HepG2 (cell line): ENCODE data around the gene LRSAM1. TPM values are rescaled to one million over a fixed set of nuclear protein-coding genes. Genes with fewer than 3 reads are reported as not detected.

ENCODE experiments used
- ATAC-seq: fragments of 200-7000 bp; cut with Tn5 transposase; 3 replicates; pipeline ENCODE4 v1.9.1; 2020; ENCODE audit warnings: mild to moderate bottlenecking, moderate library complexity
- BruUV-seq: library from RNA; stranded (reverse); fragments of 400-500 nt; replicated peaks from 2 replicates; lab custom pipeline; 2021; lab: Mats Ljungman, UMichigan
- CTCF ChIA-PET: fragments of 300-600 bp; formaldehyde crosslinking; extraction: SDS; loops from one replicate; lab custom pipeline; 2021; ENCODE audit warnings: low total read pairs, inconsistent platforms, low intra/inter-chr PET ratio; lab: Yijun Ruan, JAX
- POLR2A ChIA-PET: fragments of 350-600 bp; sonication (Branson Sonifier 250); formaldehyde crosslinking; loops from one replicate; lab custom pipeline; 2020; ENCODE audit warnings: antibody characterized with exemption, inconsistent platforms; lab: Yijun Ruan, JAX
- DNase-seq: peaks from one replicate; pipeline ENCODE4 v3.0.0-alpha.2; 2015; ENCODE audit warnings: low spot score
- FAIRE-seq: peaks from 3 replicates; lab custom pipeline; 2011; peaks lifted over from hg19 to GRCh38; lab: Jason Lieb, UNC
- H2AFZ ChIP-seq: one replicate; pipeline ENCODE4 v1.6.1; 2011; ENCODE audit warnings: low read length, inconsistent platforms
- H3K27ac ChIP-seq: fragments of 300-600 bp; 3 replicates; pipeline ENCODE4 v1.8.0; 2011; ENCODE audit warnings: mixed run types, mild to moderate bottlenecking, mixed read lengths, low read length, inconsistent platforms; ENCODE audit not compliant: insufficient read depth; ENCODE audit errors: extremely low read length
- H3K27me3 ChIP-seq, 2 experiments: fragments of 200-600 bp in 1 of 2; 2 replicates in 1 of 2; 3 replicates in 1 of 2; pipeline versions ENCODE4 v1.6.0 to v1.8.0; 2011; ENCODE audit warnings: low read length in 2 of 2, mild to moderate bottlenecking in 2 of 2, moderate library complexity in 2 of 2, inconsistent platforms in 1 of 2; ENCODE audit not compliant: insufficient read depth in 2 of 2, control insufficient read depth in 1 of 2
- H3K36me3 ChIP-seq, 2 experiments: fragments of 200-600 bp in 1 of 2; replicated peaks in 1 of 2; 2 replicates in 1 of 2; 3 replicates in 1 of 2; pipeline versions ENCODE4 v1.5.1 to v1.8.0; 2011; ENCODE audit warnings: low read length in 2 of 2, inconsistent platforms in 1 of 2; ENCODE audit not compliant: insufficient read depth in 2 of 2, control insufficient read depth in 1 of 2
- H3K4me1 ChIP-seq: 2 replicates; pipeline ENCODE4 v1.5.1; 2012; ENCODE audit warnings: low read length, inconsistent platforms; ENCODE audit not compliant: insufficient read depth
- H3K4me2 ChIP-seq: 2 replicates; pipeline ENCODE4 v1.6.0; 2011; ENCODE audit warnings: low read depth, low read length, inconsistent platforms
- H3K4me3 ChIP-seq, 3 experiments: fragments of 200-600 bp in 1 of 3; sonication (generic), shearing (Covaris generic) in 1 of 3; replicated peaks in 1 of 3; 2 replicates each; pipeline ENCODE4 v1.5.1; 2011 to 2016; ENCODE audit warnings: low read length in 3 of 3, inconsistent platforms in 2 of 3, low read depth in 2 of 3, mild to moderate bottlenecking in 2 of 3, control low read depth in 1 of 3, mixed read lengths in 1 of 3; ENCODE audit not compliant: insufficient read depth in 1 of 3
- H3K79me2 ChIP-seq: one replicate; pipeline ENCODE4 v1.6.1; 2011; ENCODE audit warnings: low read length, inconsistent platforms; ENCODE audit not compliant: insufficient read depth
- H3K9ac ChIP-seq: 2 replicates; pipeline ENCODE4 v1.6.0; 2011; ENCODE audit warnings: mild to moderate bottlenecking, low read depth, low read length, inconsistent platforms; ENCODE audit not compliant: insufficient read depth
- H3K9me3 ChIP-seq: 2 replicates; pipeline ENCODE4 v1.5.1; 2012; ENCODE audit warnings: mild to moderate bottlenecking, low read length
- H4K20me1 ChIP-seq: 2 replicates; pipeline ENCODE4 v1.6.0; 2011; ENCODE audit warnings: inconsistent platforms, mild to moderate bottlenecking, low read length, moderate library complexity; ENCODE audit not compliant: insufficient read depth
- ATF1 ChIP-seq: IDR thresholded peaks from 2 replicates; pipeline ENCODE4 v1.6.1; 2016; ENCODE audit warnings: mild to moderate bottlenecking, control low read depth
- ATF5 ChIP-seq: sonication (generic); formaldehyde crosslinking; IDR thresholded peaks from 2 replicates; pipeline ENCODE4 v1.4.0; 2020; ENCODE audit warnings: mild to moderate bottlenecking, low read depth, missing genetic modification reagents
- ATF7-NPFF ChIP-seq: sonication (generic); formaldehyde crosslinking; IDR thresholded peaks from 2 replicates; pipeline ENCODE4 v1.8.1; 2023; ENCODE audit warnings: mild to moderate bottlenecking, low read depth, missing genetic modification reagents, moderate library complexity
- CHD4 ChIP-seq: fragments of 200-600 bp; sonication (generic); IDR thresholded peaks from 2 replicates; pipeline ENCODE4 v1.7.0; 2017; ENCODE audit warnings: mild to moderate bottlenecking, low read length, borderline replicate concordance
- GABPB1 ChIP-seq: IDR thresholded peaks from 2 replicates; pipeline ENCODE4 v1.6.1; 2016; ENCODE audit warnings: mild to moderate bottlenecking, missing genetic modification reagents, moderate library complexity, missing compliant biosample characterization
- IKZF4 ChIP-seq: sonication (generic); formaldehyde crosslinking; IDR thresholded peaks from 2 replicates; pipeline ENCODE4 v1.5.1; 2020; ENCODE audit warnings: borderline replicate concordance, mild to moderate bottlenecking, low read depth, missing genetic modification reagents; ENCODE audit errors: not compliant biosample characterization
- NFRKB ChIP-seq: fragments of 450-650 bp; IDR thresholded peaks from 2 replicates; pipeline ENCODE4 v1.6.1; 2017
- PRDM15 ChIP-seq: sonication (generic); formaldehyde crosslinking; IDR thresholded peaks from 2 replicates; pipeline ENCODE4 v1.4.0; 2020; ENCODE audit warnings: missing genetic modification reagents
- RELA ChIP-seq: sonication (generic); formaldehyde crosslinking; IDR thresholded peaks from 2 replicates; pipeline ENCODE4 v1.4.0; 2020; ENCODE audit warnings: missing genetic modification reagents
- SETDB1 ChIP-seq: sonication (generic); formaldehyde crosslinking; IDR thresholded peaks from 2 replicates; pipeline ENCODE4 v1.5.1; 2020; ENCODE audit warnings: missing genetic modification reagents, mild to moderate bottlenecking, borderline replicate concordance
- TBL1XR1 ChIP-seq: fragments of 150-350 bp; IDR thresholded peaks from 2 replicates; pipeline ENCODE4 v1.6.1; 2014; ENCODE audit warnings: borderline replicate concordance, low read length; ENCODE audit not compliant: partially characterized antibody
- ZNF235 ChIP-seq: sonication (generic); formaldehyde crosslinking; IDR thresholded peaks from 2 replicates; pipeline ENCODE4 v1.8.1; 2023; ENCODE audit warnings: mild to moderate bottlenecking, missing genetic modification reagents, borderline replicate concordance
- ZNF34 ChIP-seq: sonication (generic); formaldehyde crosslinking; IDR thresholded peaks from 2 replicates; pipeline ENCODE4 v1.4.0; 2020; ENCODE audit warnings: mild to moderate bottlenecking, missing genetic modification reagents, borderline replicate concordance
- ZNF343 ChIP-seq: sonication (generic); formaldehyde crosslinking; IDR thresholded peaks from 2 replicates; pipeline ENCODE4 v1.4.0; 2020; ENCODE audit warnings: mild to moderate bottlenecking, missing genetic modification reagents
- ZNF354B ChIP-seq: sonication (generic); formaldehyde crosslinking; IDR thresholded peaks from 2 replicates; pipeline ENCODE4 v1.8.0; 2022; ENCODE audit warnings: mild to moderate bottlenecking, missing genetic modification reagents
- ZNF576 ChIP-seq: sonication (generic); formaldehyde crosslinking; IDR thresholded peaks from 2 replicates; pipeline ENCODE4 v1.4.0; 2020; ENCODE audit warnings: mild to moderate bottlenecking, missing genetic modification reagents
- ZNF781 ChIP-seq: sonication (generic); formaldehyde crosslinking; IDR thresholded peaks from 2 replicates; pipeline ENCODE4 v1.5.1; 2020; ENCODE audit warnings: borderline replicate concordance, mild to moderate bottlenecking, missing genetic modification reagents; ENCODE audit errors: not compliant biosample characterization
- ZNF800 ChIP-seq: sonication (generic); formaldehyde crosslinking; IDR thresholded peaks from 2 replicates; pipeline ENCODE4 v1.4.0; 2020; ENCODE audit warnings: missing genetic modification reagents
- WGBS: methylation state at CpG from one replicate; pipeline ENCODE4 v1.1.6; 2017; ENCODE audit warnings: low lambda C conversion rate; 5-methylcytosine and 5-hydroxymethylcytosine counted together
- in situ Hi-C: cut with HindIII; loops from 2 replicates; pipeline ENCODE4 v1.10.0; 2017; ENCODE audit warnings: low pct_unique_long_range_greater_than_20kb; ENCODE audit not compliant: extremely low pct_ligation_motif_present
- intact Hi-C: fragments of 100-400 bp; cut with micrococcal nuclease; formaldehyde crosslinking; loops from one replicate; pipeline ENCODE4 v1.10.0; 2022; ENCODE audit not compliant: unreplicated experiment
- polyA plus RNA-seq, 8 experiments: library from polyadenylated mRNA; depleted of rRNA in 3 of 8; stranded (reverse) in 7 of 8; unstranded in 1 of 8; fragments of >200 nt; fragmentation: Illumina TruSeq in 4 of 8; extraction: Trizol in 4 of 8; gene quantifications; 2 replicates each; pipeline versions ENCODE4 v1.2.1 to v1.2.3, GENCODE V29; 2011 to 2016; ENCODE audit warnings: low read depth in 4 of 8, missing spikeins in 1 of 8, mixed read lengths in 1 of 8; ENCODE audit not compliant: insufficient read depth in 1 of 8
- total RNA-seq, 5 experiments: library from RNA; depleted of rRNA; stranded (reverse); fragments of >200 nt; fragmentation: Illumina TruSeq; extraction: Trizol; gene quantifications; 2 replicates each; pipeline ENCODE4 v1.2.3, GENCODE V29; 2016; ENCODE audit warnings: low read depth in 1 of 5

Gene LRSAM1
- total and polyA plus RNA-seq, 2 of the 13 experiments (the other 11 are each of a cell fraction or from before 2014, with no cell fraction given), result 8.7 to 10.2 TPM

GRCh38 chr9:127522727-127523126 is 71.4 kb downstream of the LRSAM1 start:
- Histone ChIP-seq H2AFZ (no peak overlapping the region), H3K4me2 (no peak overlapping the region), H3K27me3 (no peaks in the 10 kb centered on the region), H3K27ac (no peak overlapping the region), H3K4me1 (0 out of 2 replicates have a peak, but pooled peaks cover 8% of the 10 kb centered on the region), H3K36me3 (peaks cover 22 to 54% of the 10 kb centered on the region in 2 experiments), H3K79me2 (no peaks in the 10 kb centered on the region), H3K9ac (no peak overlapping the region), H3K4me3 (no peak overlapping the region), H4K20me1 (no peaks in the 10 kb centered on the region), H3K9me3 (peaks cover 23% of the 10 kb centered on the region)
- in situ Hi-C loops, result no loop called here
- BruUV-seq, result no TSS peak
- CTCF ChIA-PET, result interaction anchor here (0.8 to 1.4 kb wide), 2 partner anchors 57 to 64 kb away, joined by 4 to 7 read pairs; no protein-coding TSS in a partner anchor
- POLR2A ChIA-PET, result no interaction called here
- no peak for ATAC-seq
- intact Hi-C loops, result no loop called here
- 100% methylated on average over 2 of the region's 2 CpGs for WGBS
- no peak for DNase-seq
- no peak for FAIRE-seq
- TF ChIP-seq ATF1 (CRISPR knock-in tag), result no peak
- no peak for TF ChIP-seq CHD4
- no peak for TF ChIP-seq TBL1XR1
- TF ChIP-seq ZNF800 (CRISPR knock-in tag), result no peak
- TF ChIP-seq PRDM15 (CRISPR knock-in tag), result no peak
- TF ChIP-seq RELA (CRISPR knock-in tag), result no peak
- TF ChIP-seq GABPB1 (CRISPR knock-in tag), result no peak
- TF ChIP-seq ZNF34 (CRISPR knock-in tag), result no peak
- TF ChIP-seq ZNF576 (CRISPR knock-in tag), result no peak
- no peak for TF ChIP-seq ZNF781 (CRISPR knock-in tag)
- no peak for TF ChIP-seq ZNF354B (CRISPR knock-in tag)
- no peak for TF ChIP-seq ZNF343
- no peak for TF ChIP-seq NFRKB
- no peak for TF ChIP-seq ATF5 (CRISPR knock-in tag)
- no peak for TF ChIP-seq ATF7-NPFF
- no peak for TF ChIP-seq SETDB1
- TF ChIP-seq IKZF4 (CRISPR knock-in tag), result no peak
- no peak for TF ChIP-seq ZNF235 (CRISPR knock-in tag)
